Neural crest cell (in vitro differentiated cells): ENCODE results near the gene DPRX. TPM values are rescaled to one million over a fixed set of nuclear protein-coding genes. Genes with fewer than 3 reads are reported as not detected.

ENCODE experiments used
- DNase-seq: peaks from one replicate; pipeline ENCODE4 v3.0.0; 2021; ENCODE audit warnings: low read depth, mixed read lengths, low spot score
- H3K27ac Mint-ChIP-seq: one replicate; pipeline ENCODE4 v1.8.0; 2021; ENCODE audit warnings: mild to moderate bottlenecking, mixed read lengths; ENCODE audit not compliant: unreplicated experiment
- H3K27me3 Mint-ChIP-seq: 2 replicates; pipeline ENCODE4 v1.8.0; 2021; ENCODE audit warnings: low read depth, mild to moderate bottlenecking, mixed read lengths
- H3K36me3 Mint-ChIP-seq: 2 replicates; pipeline ENCODE4 v1.8.0; 2021; ENCODE audit warnings: low read depth, mild to moderate bottlenecking, mixed read lengths
- H3K4me1 Mint-ChIP-seq: 2 replicates; pipeline ENCODE4 v1.8.0; 2021; ENCODE audit warnings: mixed read lengths
- H3K4me3 Mint-ChIP-seq: one replicate; pipeline ENCODE4 v1.8.0; 2021; ENCODE audit warnings: mild to moderate bottlenecking, mixed read lengths
- H3K9me3 Mint-ChIP-seq: 2 replicates; pipeline ENCODE4 v1.8.0; 2021; ENCODE audit warnings: mixed read lengths
- total RNA-seq: library from RNA; stranded (reverse); gene quantifications from 2 replicates; pipeline ENCODE4 v1.2.1, GENCODE V29; 2021
- TF ChIP-seq, protein P1 (sequence below): fragments of 200-600 bp; sonication (generic); conservative IDR thresholded peaks from 2 replicates; pipeline ENCODE4 v1.5.0; 2021; ENCODE audit warnings: antibody characterized with exemption, mild to moderate bottlenecking

Gene DPRX
- total RNA-seq, 1 donor from 2014 or later = not detected

DNA sequence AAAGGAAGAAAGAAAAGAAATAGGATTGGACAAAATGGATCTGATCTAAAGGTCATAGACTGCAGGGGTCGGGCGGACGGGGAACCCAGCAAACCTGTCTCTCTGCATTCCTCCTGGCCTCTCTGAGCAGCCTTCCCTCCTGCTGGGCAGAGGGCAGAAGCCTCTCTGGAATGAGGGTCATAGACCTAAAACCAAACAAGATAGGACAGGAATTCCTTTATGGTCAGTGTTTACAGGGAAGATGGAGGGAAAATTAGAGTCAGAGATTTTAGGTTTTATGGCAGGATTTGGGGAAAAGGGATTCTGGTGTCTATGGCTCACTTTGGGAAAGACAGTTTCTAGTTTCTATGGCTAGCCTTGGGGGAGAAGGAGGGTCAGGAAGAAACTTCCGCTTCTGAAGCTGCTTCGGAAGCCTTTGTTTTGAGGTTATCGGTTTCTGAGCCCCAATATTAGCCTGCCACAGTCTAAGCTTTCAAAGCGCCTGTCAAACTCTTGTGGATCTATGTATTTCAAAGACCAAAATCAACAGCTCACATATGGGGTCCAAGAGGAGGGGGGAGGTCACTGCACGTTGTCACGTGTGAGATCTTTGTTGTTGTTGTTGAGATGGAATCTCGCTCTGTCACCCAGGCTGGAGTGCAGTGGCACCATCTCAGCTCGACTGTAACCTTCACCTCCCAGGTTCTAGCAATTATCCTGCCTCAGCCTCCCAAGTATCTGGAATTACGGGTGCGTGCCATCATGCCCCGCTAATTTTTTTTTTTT lies 18.9 kb upstream of the DPRX start:
- Mint-ChIP-seq H3K27me3 (no peaks in the 10 kb centered on the region), H3K4me3 (no peak overlapping the region), H3K36me3 (no peaks in the 10 kb centered on the region), H3K9me3 (no peaks in the 10 kb centered on the region), H3K4me1 (no peaks in the 10 kb centered on the region), H3K27ac (peak overlapping the region; percentile 3)
- no peak for DNase-seq
- TF ChIP-seq, protein P1, sequence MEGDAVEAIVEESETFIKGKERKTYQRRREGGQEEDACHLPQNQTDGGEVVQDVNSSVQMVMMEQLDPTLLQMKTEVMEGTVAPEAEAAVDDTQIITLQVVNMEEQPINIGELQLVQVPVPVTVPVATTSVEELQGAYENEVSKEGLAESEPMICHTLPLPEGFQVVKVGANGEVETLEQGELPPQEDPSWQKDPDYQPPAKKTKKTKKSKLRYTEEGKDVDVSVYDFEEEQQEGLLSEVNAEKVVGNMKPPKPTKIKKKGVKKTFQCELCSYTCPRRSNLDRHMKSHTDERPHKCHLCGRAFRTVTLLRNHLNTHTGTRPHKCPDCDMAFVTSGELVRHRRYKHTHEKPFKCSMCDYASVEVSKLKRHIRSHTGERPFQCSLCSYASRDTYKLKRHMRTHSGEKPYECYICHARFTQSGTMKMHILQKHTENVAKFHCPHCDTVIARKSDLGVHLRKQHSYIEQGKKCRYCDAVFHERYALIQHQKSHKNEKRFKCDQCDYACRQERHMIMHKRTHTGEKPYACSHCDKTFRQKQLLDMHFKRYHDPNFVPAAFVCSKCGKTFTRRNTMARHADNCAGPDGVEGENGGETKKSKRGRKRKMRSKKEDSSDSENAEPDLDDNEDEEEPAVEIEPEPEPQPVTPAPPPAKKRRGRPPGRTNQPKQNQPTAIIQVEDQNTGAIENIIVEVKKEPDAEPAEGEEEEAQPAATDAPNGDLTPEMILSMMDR = no peak

DNA sequence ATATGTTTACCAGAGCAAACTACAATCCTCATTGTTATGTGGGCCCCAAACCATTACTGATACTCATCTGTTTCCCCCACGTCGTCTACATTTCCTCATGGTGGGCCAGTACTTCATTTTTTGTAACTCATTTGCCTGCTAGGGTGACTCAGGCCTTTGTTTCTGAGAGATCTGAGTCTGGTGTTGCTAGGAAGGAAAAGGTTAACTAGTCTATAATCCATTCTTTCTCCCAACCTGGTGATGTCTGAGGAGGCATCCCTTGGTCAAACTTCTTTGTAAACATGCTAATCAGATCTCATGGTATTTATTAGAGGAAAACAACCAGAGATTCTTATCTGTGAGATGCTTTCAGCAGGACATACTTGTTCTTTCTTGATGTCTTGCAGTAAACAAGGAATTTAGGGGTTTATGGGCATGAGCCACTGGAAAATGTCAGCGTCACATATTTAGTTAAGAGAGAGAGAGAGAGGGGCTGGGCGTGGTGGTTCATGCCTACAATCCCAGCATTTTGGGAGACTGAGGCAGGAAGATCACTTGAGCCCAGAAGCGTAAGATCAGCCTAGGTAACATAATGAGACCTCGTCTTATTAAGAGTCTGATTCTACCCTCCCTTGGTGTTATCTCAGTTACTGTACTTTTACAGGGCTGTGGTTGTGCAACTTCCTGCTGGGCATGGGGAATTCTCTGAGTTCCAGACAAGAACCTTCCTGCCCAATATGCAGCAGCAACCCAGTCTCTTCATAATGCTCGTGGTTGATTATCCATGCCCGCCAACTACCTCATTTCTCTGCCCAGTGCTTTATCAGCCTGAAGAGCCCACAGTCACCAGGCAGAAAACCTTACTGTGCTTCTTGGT lies 9.7 kb upstream of the DPRX start:
- Mint-ChIP-seq H3K27ac (no peak overlapping the region), H3K4me3 (no peak overlapping the region), H3K9me3 (no peaks in the 10 kb centered on the region), H3K27me3 (no peaks in the 10 kb centered on the region), H3K4me1 (no peaks in the 10 kb centered on the region), H3K36me3 (no peaks in the 10 kb centered on the region)
- TF ChIP-seq, protein P1 = no peak
- no peak for DNase-seq

DNA sequence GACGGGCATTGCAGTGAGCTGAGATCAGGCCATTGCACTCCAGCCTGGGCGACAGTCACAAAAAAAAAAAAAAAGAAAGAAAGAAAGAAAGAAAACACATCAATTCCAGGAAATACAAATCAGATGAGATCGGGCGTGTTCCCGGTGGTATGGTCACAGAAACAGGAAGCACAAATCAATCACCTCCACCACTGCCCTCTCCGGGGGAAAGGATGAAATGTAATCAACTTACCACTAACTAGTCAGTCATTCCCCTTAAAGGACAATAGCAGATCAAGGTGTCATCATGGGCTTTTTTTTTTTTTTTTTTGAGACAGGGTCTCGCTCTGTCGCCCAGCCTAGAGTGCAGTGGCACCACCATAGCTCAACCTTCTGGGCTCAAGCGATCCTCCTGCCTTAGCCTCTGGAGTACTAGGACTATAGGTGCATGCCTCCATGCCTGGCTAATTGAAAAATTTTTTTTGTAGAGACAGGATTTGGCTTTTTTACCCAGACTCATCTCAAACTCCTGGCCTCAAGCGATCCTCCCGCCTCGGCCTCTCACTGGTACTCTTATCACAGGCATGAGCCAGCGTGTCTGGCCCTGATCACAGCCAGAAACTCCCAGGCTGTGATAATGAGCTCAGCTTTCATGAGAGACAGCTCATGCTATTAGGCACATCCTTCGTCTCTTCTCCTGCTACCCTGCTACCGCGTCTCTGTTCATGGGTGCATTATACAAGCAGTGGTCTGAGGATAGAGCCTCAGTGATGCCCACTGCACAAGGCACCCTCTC lies 6.8 kb upstream of the DPRX start:
- DNase-seq = no peak
- no peaks in the 10 kb centered on the region for H3K9me3 Mint-ChIP-seq
- no peaks in the 10 kb centered on the region for H3K27me3 Mint-ChIP-seq
- H3K4me1 Mint-ChIP-seq = no peaks in the 10 kb centered on the region
- TF ChIP-seq, protein P1 = no peak
- no peak overlapping the region for H3K4me3 Mint-ChIP-seq
- no peak overlapping the region for H3K27ac Mint-ChIP-seq
- H3K36me3 Mint-ChIP-seq = no peaks in the 10 kb centered on the region

DNA sequence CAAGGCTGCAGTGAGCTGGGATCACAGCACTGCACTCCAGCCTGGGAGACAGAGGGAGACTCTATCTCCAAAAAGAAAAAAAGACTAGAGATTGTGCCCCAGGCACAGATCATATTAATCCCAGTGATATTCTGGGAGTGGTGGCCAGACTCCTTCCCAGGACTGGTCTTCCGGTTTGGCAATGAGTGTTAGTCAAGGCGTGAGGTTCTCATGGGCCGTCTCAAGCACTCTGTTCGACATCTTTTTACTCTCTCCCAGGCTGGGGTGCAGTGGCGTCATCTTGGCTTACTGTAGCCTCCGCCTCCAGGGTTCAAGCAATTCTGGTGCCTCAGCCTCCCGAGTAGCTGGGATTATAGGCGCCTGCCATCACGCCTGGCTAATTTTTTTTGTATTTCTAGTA lies 5.3 kb upstream of the DPRX start:
- no peaks in the 10 kb centered on the region for H3K27me3 Mint-ChIP-seq
- TF ChIP-seq, protein P1 = no peak
- H3K4me1 Mint-ChIP-seq = no peaks in the 10 kb centered on the region
- DNase-seq = no peak
- no peak overlapping the region for H3K4me3 Mint-ChIP-seq
- H3K27ac Mint-ChIP-seq = no peak overlapping the region
- no peaks in the 10 kb centered on the region for H3K36me3 Mint-ChIP-seq
- no peaks in the 10 kb centered on the region for H3K9me3 Mint-ChIP-seq

DNA sequence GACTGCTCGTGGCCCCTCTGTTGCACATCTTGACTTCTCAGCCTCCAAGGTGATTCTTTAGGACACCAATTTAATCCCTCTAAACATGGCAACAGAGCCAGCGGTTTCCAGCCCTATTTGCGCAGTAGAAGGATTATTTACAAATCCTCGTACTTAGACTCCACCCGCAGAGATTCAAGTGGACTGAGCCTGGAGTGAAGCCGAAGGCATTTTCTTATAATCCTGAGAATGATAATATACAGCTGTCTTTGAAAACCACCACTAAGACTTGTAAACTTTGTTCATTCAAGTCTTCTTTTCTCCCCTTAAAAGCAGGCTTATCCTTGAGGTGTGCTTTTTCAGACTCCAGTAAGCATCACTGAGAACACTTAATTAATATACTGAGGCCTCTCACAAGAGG lies 4.8 kb upstream of the DPRX start:
- no peak overlapping the region for H3K27ac Mint-ChIP-seq

More for the DNA sequence above, 4.8 kb upstream of the DPRX start:
- H3K36me3 Mint-ChIP-seq = no peaks in the 10 kb centered on the region
- H3K4me1 Mint-ChIP-seq = no peaks in the 10 kb centered on the region
- TF ChIP-seq, protein P1 = no peak
- no peak overlapping the region for H3K4me3 Mint-ChIP-seq
- no peak for DNase-seq
- H3K27me3 Mint-ChIP-seq = no peaks in the 10 kb centered on the region
- H3K9me3 Mint-ChIP-seq = no peaks in the 10 kb centered on the region
